A549 (cell line): Measurements from ENCODE around the gene CORO2A.

Experiments
- CHD4 ChIP-seq: fragments of 200-600 bp; sonication (generic); IDR thresholded peaks from 2 replicates; pipeline ENCODE4 v1.6.1; 2016; ENCODE audit warnings: antibody characterized with exemption, mild to moderate bottlenecking, borderline replicate concordance
- HDAC2 ChIP-seq: fragments of 200-600 bp; sonication (generic); IDR thresholded peaks from 2 replicates; pipeline ENCODE4 v1.6.1; 2016
- MAZ ChIP-seq: fragments of 150-350 bp; IDR thresholded peaks from 2 replicates; pipeline ENCODE4 v1.6.1; 2014; ENCODE audit warnings: antibody characterized with exemption, low read depth, low read length, borderline replicate concordance
- POLR2A ChIP-seq: IDR thresholded peaks from 2 replicates; pipeline ENCODE4 v1.6.1; 2012; ENCODE audit warnings: mild to moderate bottlenecking, low read length
- TP53 ChIP-seq: fragments of 250-450 bp; sonication (Bioruptor Pico); IDR thresholded peaks from 2 replicates; pipeline ENCODE4 v1.5.0; 2021; ENCODE audit warnings: mild to moderate bottlenecking, moderate library complexity
- TF ChIP-seq, protein P1 (sequence below): fragments of >200 bp; sonication (Bioruptor Twin); formaldehyde crosslinking; IDR thresholded peaks from 3 replicates; pipeline ENCODE4 v1.5.1; 2016
- TF ChIP-seq, protein P2 (sequence below): IDR thresholded peaks from 2 replicates; pipeline ENCODE4 v1.6.1; 2012
- TF ChIP-seq, protein P3 (sequence below): fragments of 450-650 bp; IDR thresholded peaks from 2 replicates; pipeline ENCODE4 v1.6.1; 2014; ENCODE audit warnings: antibody characterized with exemption

DNA sequence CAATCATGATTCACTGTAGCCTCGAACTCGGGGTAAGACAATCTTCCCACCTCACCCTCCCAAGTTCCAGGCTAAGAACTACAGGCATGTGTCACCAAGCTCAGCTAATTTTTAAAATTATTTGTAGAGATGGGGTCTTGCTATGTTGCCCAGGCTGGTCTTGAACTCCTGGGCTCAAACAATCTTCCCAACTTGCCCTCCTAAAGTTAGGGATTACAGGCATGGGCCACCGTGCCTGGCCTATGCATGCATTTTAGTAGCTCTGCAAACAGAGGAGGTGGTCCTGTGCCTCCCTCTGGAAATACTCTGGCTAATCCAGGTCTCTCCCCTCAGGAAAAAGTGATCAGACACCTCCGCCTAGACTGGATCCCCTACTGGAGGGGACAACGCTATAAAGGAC is 51.9 kb downstream of the CORO2A start:
- no peak for TF ChIP-seq TP53 (CRISPR knock-in tag)
- no peak for TF ChIP-seq POLR2A
- TF ChIP-seq MAZ, result no peak
- TF ChIP-seq HDAC2, result no peak
- TF ChIP-seq, protein P1, sequence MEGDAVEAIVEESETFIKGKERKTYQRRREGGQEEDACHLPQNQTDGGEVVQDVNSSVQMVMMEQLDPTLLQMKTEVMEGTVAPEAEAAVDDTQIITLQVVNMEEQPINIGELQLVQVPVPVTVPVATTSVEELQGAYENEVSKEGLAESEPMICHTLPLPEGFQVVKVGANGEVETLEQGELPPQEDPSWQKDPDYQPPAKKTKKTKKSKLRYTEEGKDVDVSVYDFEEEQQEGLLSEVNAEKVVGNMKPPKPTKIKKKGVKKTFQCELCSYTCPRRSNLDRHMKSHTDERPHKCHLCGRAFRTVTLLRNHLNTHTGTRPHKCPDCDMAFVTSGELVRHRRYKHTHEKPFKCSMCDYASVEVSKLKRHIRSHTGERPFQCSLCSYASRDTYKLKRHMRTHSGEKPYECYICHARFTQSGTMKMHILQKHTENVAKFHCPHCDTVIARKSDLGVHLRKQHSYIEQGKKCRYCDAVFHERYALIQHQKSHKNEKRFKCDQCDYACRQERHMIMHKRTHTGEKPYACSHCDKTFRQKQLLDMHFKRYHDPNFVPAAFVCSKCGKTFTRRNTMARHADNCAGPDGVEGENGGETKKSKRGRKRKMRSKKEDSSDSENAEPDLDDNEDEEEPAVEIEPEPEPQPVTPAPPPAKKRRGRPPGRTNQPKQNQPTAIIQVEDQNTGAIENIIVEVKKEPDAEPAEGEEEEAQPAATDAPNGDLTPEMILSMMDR, result no peak
- no peak for TF ChIP-seq CHD4
- TF ChIP-seq, protein P2, sequence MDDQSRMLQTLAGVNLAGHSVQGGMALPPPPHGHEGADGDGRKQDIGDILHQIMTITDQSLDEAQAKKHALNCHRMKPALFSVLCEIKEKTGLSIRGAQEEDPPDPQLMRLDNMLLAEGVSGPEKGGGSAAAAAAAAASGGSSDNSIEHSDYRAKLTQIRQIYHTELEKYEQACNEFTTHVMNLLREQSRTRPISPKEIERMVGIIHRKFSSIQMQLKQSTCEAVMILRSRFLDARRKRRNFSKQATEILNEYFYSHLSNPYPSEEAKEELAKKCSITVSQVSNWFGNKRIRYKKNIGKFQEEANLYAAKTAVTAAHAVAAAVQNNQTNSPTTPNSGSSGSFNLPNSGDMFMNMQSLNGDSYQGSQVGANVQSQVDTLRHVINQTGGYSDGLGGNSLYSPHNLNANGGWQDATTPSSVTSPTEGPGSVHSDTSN, result no peak
- TF ChIP-seq, protein P3, sequence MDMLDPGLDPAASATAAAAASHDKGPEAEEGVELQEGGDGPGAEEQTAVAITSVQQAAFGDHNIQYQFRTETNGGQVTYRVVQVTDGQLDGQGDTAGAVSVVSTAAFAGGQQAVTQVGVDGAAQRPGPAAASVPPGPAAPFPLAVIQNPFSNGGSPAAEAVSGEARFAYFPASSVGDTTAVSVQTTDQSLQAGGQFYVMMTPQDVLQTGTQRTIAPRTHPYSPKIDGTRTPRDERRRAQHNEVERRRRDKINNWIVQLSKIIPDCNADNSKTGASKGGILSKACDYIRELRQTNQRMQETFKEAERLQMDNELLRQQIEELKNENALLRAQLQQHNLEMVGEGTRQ, result no peak
